ENCODE measurements around the gene TMEM129.

The TMEM129 gene

GRCh38 chr4:1716065-1716945, 4.8 kb downstream of the TMEM129 start:
- TF ChIP-seq CTCF (IDR thresholded peaks at IDR 0.05; ENCODE audit: insufficient read depth, low read length, poor library complexity, severe bottlenecking), result no peak
- Histone ChIP-seq H3K27me3 (replicated peaks; ENCODE audit: control insufficient read depth, insufficient read depth, low read length) (no peaks in the 10 kb centered on the region), H3K36me3 (ENCODE audit: control insufficient read depth, insufficient read depth, low read length) (peaks cover 13% of the 10 kb centered on the region), H3K4me3 (replicated peaks; ENCODE audit: low read depth, low read length) (no peak overlapping the region)
- no peak for DNase-seq (ENCODE audit: extremely low read depth, insufficient read length)

DNA sequence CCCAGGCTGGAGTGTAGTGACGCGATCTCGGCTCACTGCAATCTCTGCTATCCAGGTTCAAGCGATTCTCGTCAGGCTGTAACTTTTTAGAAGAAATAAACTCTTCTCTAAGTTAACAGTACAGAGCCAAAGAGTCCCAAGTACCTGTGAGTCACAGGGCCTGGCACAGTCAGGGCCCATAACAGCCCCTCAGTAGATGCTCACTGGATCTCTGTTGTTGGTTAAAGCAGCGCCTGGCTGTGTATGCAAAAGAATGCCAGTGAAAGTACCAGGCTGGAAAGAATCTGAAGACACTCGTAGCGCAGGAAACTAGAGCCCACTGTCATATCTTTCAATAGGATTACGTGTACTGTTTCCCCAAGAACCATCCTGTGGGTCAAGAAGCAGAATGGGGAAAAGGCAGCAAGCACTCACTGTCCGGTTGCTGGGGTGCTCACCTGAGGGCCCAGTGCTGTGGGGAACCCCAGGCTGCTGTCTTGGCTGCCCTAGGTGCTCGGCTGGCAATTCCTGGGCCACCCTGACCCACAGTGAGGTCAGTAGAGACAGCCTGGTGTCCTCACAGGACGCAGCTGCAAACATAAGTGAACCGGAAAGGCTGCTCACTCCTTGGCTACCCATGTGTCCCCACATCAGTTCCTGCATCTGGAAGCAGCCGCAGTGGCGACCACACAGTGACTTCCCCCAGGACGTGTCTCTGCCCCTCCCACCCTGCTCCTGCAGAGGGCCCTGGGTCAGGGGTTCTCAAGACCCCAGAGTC, 5.9 kb downstream of the TMEM129 start:
- Histone ChIP-seq H3K27me3 (replicated peaks; ENCODE audit: control insufficient read depth, insufficient read depth, low read length) (no peaks in the 10 kb centered on the region), H3K4me3 (replicated peaks; ENCODE audit: low read depth, low read length) (peak overlapping the region; percentile 0; the same call in 1 of the 2 replicates), H3K36me3 (ENCODE audit: control insufficient read depth, insufficient read depth, low read length) (peaks cover 13% of the 10 kb centered on the region)
- peak; percentile 63 for DNase-seq (ENCODE audit: extremely low read depth, insufficient read length)
- TF ChIP-seq CTCF (IDR thresholded peaks at IDR 0.05; ENCODE audit: insufficient read depth, low read length, poor library complexity, severe bottlenecking), result no peak

GRCh38 chr4:1714303-1715001, 6.7 kb downstream of the TMEM129 start:
- no peaks in the 10 kb centered on the region for H3K27me3 ChIP-seq (replicated peaks; ENCODE audit: control insufficient read depth, insufficient read depth, low read length)
- H3K4me3 ChIP-seq (replicated peaks; ENCODE audit: low read depth, low read length), result peak overlapping the region; percentile 85
- TF ChIP-seq CTCF (IDR thresholded peaks at IDR 0.05; ENCODE audit: insufficient read depth, low read length, poor library complexity, severe bottlenecking), result no peak
- H3K36me3 ChIP-seq (ENCODE audit: control insufficient read depth, insufficient read depth, low read length), result peaks cover 15% of the 10 kb centered on the region
- no peak for DNase-seq (ENCODE audit: extremely low read depth, insufficient read length)

- TF ChIP-seq CTCF (IDR thresholded peaks at IDR 0.05; ENCODE audit: insufficient read depth, low read length, poor library complexity, severe bottlenecking), result no peak
- Histone ChIP-seq H3K27me3 (replicated peaks; ENCODE audit: control insufficient read depth, insufficient read depth, low read length) (no peaks in the 10 kb centered on the region), H3K36me3 (ENCODE audit: control insufficient read depth, insufficient read depth, low read length) (peaks cover 15% of the 10 kb centered on the region), H3K4me3 (replicated peaks; ENCODE audit: low read depth, low read length) (peak overlapping the region; percentile 85)
- no peak for DNase-seq (ENCODE audit: extremely low read depth, insufficient read length)
These were observed 7.9 kb downstream of the TMEM129 start for GRCh38 chr4:1713003-1713851.

Data from GM06990 (cell line).